WTC11 (cell line): ENCODE data around the gene PCDHGC5. TPM values are rescaled to one million over a fixed set of nuclear protein-coding genes. Genes with fewer than 3 reads are reported as not detected.

Experiments
- ATAC-seq: fragments of 200-7000 bp; cut with Tn5 transposase; 2 replicates; pipeline ENCODE4 v1.10.0; 2021; ENCODE audit warnings: mild to moderate bottlenecking, moderate library complexity
- CTCF ChIA-PET: fragments of 300-600 bp; sonication (Branson Sonifier 250); formaldehyde crosslinking; loops from one replicate; lab custom pipeline; 2021; ENCODE audit warnings: antibody characterized with exemption; lab: Charles Lee
- POLR2A ChIA-PET: fragments of 350-600 bp; sonication (Branson Sonifier 250); formaldehyde crosslinking; loops from one replicate; lab custom pipeline; 2021; ENCODE audit warnings: antibody characterized with exemption; lab: Charles Lee
- DNase-seq: peaks from one replicate; pipeline ENCODE4 v3.0.0; 2021; ENCODE audit warnings: low spot score
- H3K27ac Mint-ChIP-seq: 2 replicates; pipeline ENCODE4 v1.8.0; 2021; ENCODE audit warnings: mixed read lengths
- H3K27me3 Mint-ChIP-seq: 2 replicates; pipeline ENCODE4 v1.8.0; 2021; ENCODE audit warnings: low read depth, mild to moderate bottlenecking, moderate library complexity, mixed read lengths
- H3K36me3 Mint-ChIP-seq: 2 replicates; pipeline ENCODE4 v1.8.0; 2021; ENCODE audit warnings: mixed read lengths
- H3K4me1 Mint-ChIP-seq: 2 replicates; pipeline ENCODE4 v1.8.0; 2022; ENCODE audit warnings: mixed read lengths
- H3K4me3 Mint-ChIP-seq: 2 replicates; pipeline ENCODE4 v1.8.0; 2021; ENCODE audit warnings: mild to moderate bottlenecking, moderate library complexity, mixed read lengths
- H3K9me3 Mint-ChIP-seq: 2 replicates; pipeline ENCODE4 v1.8.0; 2021; ENCODE audit warnings: mixed read lengths
- FOXJ3 ChIP-seq: sonication (generic); formaldehyde crosslinking; IDR thresholded peaks from 2 replicates; pipeline ENCODE4 v1.9.0; 2021; ENCODE audit warnings: missing genetic modification reagents, mild to moderate bottlenecking, borderline replicate concordance
- GTF2I ChIP-seq: fragments of 250-450 bp; sonication (Bioruptor Pico); conservative IDR thresholded peaks from 2 replicates; pipeline ENCODE4 v1.4.0; 2021; ENCODE audit warnings: mild to moderate bottlenecking
- NFATC4 ChIP-seq: fragments of 250-450 bp; sonication (Bioruptor Pico); IDR thresholded peaks from 2 replicates; pipeline ENCODE4 v1.9.0; 2021; ENCODE audit warnings: mild to moderate bottlenecking
- NFYB ChIP-seq: sonication (generic); formaldehyde crosslinking; conservative IDR thresholded peaks from 2 replicates; pipeline ENCODE4 v1.8.0; 2022; ENCODE audit warnings: low read depth, missing genetic modification reagents
- NR1H2 ChIP-seq: sonication (generic); formaldehyde crosslinking; IDR thresholded peaks from 2 replicates; pipeline ENCODE4 v1.9.0; 2021; ENCODE audit warnings: mild to moderate bottlenecking, moderate library complexity, missing genetic modification reagents
- NR2C2 ChIP-seq: sonication (generic); formaldehyde crosslinking; IDR thresholded peaks from 2 replicates; pipeline ENCODE4 v1.8.0; 2022; ENCODE audit warnings: mild to moderate bottlenecking, missing genetic modification reagents
- PRRX2 ChIP-seq: fragments of 250-450 bp; sonication (Bioruptor Pico); IDR thresholded peaks from 2 replicates; pipeline ENCODE4 v1.8.0; 2021; ENCODE audit warnings: mild to moderate bottlenecking
- TEAD1 ChIP-seq: sonication (generic); formaldehyde crosslinking; IDR thresholded peaks from 2 replicates; pipeline ENCODE4 v1.8.0; 2022; ENCODE audit warnings: mild to moderate bottlenecking, missing genetic modification reagents
- ZNF317 ChIP-seq: sonication (generic); formaldehyde crosslinking; IDR thresholded peaks from 2 replicates; pipeline ENCODE4 v1.8.1; 2023; ENCODE audit warnings: low read depth, mild to moderate bottlenecking, moderate library complexity, missing genetic modification reagents, borderline replicate concordance
- ZNF671 ChIP-seq: fragments of 250-450 bp; sonication (Bioruptor Pico); IDR thresholded peaks from 2 replicates; pipeline ENCODE4 v1.8.0; 2021; ENCODE audit warnings: mild to moderate bottlenecking
- total RNA-seq: library from RNA; stranded (reverse); gene quantifications from 3 replicates; pipeline ENCODE4 v1.2.3, GENCODE V29; 2021
- TF ChIP-seq, protein P1 (sequence below): sonication (generic); formaldehyde crosslinking; IDR thresholded peaks from 2 replicates; pipeline ENCODE4 v1.8.0; 2022; ENCODE audit warnings: missing genetic modification reagents
- TF ChIP-seq, protein P2 (sequence below): sonication (generic); formaldehyde crosslinking; IDR thresholded peaks from 2 replicates; pipeline ENCODE4 v1.8.0; 2023; ENCODE audit warnings: missing genetic modification reagents
- TF ChIP-seq, protein P3 (sequence below): fragments of 250-450 bp; sonication (Bioruptor Pico); IDR thresholded peaks from 2 replicates; pipeline ENCODE4 v1.8.0; 2021; ENCODE audit warnings: mild to moderate bottlenecking
- TF ChIP-seq, protein P4 (sequence below): sonication (generic); formaldehyde crosslinking; IDR thresholded peaks from 2 replicates; pipeline ENCODE4 v1.8.0; 2023; ENCODE audit warnings: mild to moderate bottlenecking, missing genetic modification reagents
- TF ChIP-seq, protein P5 (sequence below): sonication (generic); formaldehyde crosslinking; IDR thresholded peaks from 2 replicates; pipeline ENCODE4 v1.8.1; 2023; ENCODE audit warnings: mild to moderate bottlenecking, missing genetic modification reagents

PCDHGC5 gene
- total RNA-seq, 1 experiment from 2014 or later, result 1.5 TPM

DNA sequence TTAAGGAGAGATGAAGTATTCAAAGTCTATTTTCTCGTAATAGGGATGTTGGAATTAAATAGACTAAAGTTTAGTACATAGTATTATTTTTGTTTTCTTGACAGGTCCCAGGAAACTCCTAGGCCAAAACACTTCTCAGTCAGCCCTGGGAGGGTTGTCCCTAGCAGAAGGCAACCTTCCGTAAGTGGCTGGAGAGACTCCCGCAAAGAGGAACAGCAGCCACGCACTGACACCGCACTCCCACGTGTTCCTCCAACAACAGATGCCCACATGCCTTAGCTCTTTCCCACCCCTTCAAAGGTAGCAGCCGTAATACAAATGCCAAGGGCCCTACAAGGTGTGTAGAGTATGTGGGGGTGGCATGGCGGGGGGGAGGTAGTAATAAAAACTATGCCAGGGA, 28.4 kb downstream of the PCDHGC5 start (continued):
- TF ChIP-seq, protein P1, sequence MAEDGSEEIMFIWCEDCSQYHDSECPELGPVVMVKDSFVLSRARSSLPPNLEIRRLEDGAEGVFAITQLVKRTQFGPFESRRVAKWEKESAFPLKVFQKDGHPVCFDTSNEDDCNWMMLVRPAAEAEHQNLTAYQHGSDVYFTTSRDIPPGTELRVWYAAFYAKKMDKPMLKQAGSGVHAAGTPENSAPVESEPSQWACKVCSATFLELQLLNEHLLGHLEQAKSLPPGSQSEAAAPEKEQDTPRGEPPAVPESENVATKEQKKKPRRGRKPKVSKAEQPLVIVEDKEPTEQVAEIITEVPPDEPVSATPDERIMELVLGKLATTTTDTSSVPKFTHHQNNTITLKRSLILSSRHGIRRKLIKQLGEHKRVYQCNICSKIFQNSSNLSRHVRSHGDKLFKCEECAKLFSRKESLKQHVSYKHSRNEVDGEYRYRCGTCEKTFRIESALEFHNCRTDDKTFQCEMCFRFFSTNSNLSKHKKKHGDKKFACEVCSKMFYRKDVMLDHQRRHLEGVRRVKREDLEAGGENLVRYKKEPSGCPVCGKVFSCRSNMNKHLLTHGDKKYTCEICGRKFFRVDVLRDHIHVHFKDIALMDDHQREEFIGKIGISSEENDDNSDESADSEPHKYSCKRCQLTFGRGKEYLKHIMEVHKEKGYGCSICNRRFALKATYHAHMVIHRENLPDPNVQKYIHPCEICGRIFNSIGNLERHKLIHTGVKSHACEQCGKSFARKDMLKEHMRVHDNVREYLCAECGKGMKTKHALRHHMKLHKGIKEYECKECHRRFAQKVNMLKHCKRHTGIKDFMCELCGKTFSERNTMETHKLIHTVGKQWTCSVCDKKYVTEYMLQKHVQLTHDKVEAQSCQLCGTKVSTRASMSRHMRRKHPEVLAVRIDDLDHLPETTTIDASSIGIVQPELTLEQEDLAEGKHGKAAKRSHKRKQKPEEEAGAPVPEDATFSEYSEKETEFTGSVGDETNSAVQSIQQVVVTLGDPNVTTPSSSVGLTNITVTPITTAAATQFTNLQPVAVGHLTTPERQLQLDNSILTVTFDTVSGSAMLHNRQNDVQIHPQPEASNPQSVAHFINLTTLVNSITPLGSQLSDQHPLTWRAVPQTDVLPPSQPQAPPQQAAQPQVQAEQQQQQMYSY (CRISPR knock-in tag), result no peak
- TF ChIP-seq TEAD1 (CRISPR knock-in tag) (no peak), PRRX2 (CRISPR knock-in tag) (no peak), FOXJ3 (no peak), NFATC4 (CRISPR knock-in tag) (no peak), ZNF671 (no peak), GTF2I (CRISPR knock-in tag) (no peak)
- TF ChIP-seq, protein P2, sequence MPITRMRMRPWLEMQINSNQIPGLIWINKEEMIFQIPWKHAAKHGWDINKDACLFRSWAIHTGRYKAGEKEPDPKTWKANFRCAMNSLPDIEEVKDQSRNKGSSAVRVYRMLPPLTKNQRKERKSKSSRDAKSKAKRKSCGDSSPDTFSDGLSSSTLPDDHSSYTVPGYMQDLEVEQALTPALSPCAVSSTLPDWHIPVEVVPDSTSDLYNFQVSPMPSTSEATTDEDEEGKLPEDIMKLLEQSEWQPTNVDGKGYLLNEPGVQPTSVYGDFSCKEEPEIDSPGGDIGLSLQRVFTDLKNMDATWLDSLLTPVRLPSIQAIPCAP (CRISPR knock-in tag), result no peak
- TF ChIP-seq, protein P3, sequence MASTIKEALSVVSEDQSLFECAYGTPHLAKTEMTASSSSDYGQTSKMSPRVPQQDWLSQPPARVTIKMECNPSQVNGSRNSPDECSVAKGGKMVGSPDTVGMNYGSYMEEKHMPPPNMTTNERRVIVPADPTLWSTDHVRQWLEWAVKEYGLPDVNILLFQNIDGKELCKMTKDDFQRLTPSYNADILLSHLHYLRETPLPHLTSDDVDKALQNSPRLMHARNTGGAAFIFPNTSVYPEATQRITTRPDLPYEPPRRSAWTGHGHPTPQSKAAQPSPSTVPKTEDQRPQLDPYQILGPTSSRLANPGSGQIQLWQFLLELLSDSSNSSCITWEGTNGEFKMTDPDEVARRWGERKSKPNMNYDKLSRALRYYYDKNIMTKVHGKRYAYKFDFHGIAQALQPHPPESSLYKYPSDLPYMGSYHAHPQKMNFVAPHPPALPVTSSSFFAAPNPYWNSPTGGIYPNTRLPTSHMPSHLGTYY (CRISPR knock-in tag), result no peak

DNA sequence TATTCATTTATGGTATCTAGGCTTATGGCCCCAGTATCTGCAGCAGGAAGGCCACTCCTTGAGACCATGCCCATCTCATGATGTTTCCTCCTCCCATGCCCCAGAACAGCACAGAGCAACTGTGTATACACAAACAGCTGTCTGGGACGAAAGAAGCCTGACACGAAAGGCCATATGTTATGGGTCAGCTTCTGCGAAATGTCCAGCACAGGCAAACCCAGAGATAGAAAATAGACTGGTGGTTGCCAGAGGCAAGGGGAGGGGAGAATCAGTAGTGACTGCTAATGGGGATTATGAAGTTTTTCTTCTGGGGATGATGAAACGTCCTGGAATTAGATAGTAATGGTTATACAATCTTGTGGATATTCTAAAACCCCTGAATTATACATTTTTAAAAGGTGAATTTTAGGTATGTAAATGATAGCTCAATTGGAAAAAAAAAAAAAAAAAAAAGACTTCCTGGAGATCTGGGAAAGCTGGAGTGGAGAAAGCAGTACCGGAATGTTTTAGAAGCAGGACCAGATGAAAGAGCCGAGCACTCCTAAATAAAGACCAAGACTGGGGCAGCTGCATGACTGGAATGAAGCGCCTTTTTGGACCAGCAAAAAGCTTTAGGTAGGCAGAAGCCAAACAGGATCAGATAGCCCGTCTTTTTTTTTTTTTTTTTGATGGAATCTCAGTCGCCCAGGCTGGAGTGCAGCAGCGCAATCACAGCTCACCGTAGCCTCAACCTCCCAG, 29.2 kb downstream of the PCDHGC5 start:
- POLR2A ChIA-PET, result interaction anchor here (0.7 kb wide), 1 partner anchor 162 kb away, joined by 3 read pairs; no protein-coding TSS in a partner anchor
- DNase-seq, result no peak
- Mint-ChIP-seq H3K27me3 (no peaks in the 10 kb centered on the region), H3K27ac (no peak overlapping the region; the same call in 1 of the 2 replicates), H3K36me3 (peaks cover 48% of the 10 kb centered on the region), H3K9me3 (no peaks in the 10 kb centered on the region), H3K4me1 (peaks cover 34% of the 10 kb centered on the region), H3K4me3 (no peak overlapping the region)
- TF ChIP-seq, protein P3 (CRISPR knock-in tag), result no peak
- TF ChIP-seq, protein P4, sequence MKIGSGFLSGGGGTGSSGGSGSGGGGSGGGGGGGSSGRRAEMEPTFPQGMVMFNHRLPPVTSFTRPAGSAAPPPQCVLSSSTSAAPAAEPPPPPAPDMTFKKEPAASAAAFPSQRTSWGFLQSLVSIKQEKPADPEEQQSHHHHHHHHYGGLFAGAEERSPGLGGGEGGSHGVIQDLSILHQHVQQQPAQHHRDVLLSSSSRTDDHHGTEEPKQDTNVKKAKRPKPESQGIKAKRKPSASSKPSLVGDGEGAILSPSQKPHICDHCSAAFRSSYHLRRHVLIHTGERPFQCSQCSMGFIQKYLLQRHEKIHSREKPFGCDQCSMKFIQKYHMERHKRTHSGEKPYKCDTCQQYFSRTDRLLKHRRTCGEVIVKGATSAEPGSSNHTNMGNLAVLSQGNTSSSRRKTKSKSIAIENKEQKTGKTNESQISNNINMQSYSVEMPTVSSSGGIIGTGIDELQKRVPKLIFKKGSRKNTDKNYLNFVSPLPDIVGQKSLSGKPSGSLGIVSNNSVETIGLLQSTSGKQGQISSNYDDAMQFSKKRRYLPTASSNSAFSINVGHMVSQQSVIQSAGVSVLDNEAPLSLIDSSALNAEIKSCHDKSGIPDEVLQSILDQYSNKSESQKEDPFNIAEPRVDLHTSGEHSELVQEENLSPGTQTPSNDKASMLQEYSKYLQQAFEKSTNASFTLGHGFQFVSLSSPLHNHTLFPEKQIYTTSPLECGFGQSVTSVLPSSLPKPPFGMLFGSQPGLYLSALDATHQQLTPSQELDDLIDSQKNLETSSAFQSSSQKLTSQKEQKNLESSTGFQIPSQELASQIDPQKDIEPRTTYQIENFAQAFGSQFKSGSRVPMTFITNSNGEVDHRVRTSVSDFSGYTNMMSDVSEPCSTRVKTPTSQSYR (CRISPR knock-in tag), result no peak
- CTCF ChIA-PET, result interaction anchor here (0.8 to 0.9 kb wide), 2 partner anchors 46 to 105 kb away, joined by 3 read pairs; partner anchors contain the start of gene PCDHGA10
- ATAC-seq, result no peak

DNA sequence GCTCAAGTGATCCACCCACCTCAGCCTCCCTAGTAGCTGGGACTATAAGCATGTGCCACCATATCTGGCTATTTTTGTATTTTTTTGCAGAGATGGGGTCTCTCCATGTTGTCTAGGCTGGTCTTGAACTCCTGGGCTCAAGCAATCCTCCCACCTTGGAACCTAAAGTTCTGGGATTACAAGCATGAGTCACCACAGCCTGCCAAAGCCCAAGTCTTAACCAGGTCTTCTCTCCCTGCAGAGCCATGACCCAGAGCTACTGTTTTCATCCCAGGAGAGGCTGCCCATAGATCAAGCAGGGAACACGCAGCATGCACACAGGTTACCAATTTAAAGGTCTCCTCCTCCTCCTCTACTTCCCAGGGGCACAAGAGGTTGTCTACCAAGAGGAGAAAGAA, 29.7 kb downstream of the PCDHGC5 start:
- H3K4me1 Mint-ChIP-seq, result peaks cover 34% of the 10 kb centered on the region
- TF ChIP-seq ZNF671, result no peak
- TF ChIP-seq NFYB (CRISPR knock-in tag), result no peak
- TF ChIP-seq NR2C2 (CRISPR knock-in tag), result no peak
- no peak for TF ChIP-seq NR1H2 (CRISPR knock-in tag)
- no peak for TF ChIP-seq ZNF317 (CRISPR knock-in tag)
- TF ChIP-seq, protein P5, sequence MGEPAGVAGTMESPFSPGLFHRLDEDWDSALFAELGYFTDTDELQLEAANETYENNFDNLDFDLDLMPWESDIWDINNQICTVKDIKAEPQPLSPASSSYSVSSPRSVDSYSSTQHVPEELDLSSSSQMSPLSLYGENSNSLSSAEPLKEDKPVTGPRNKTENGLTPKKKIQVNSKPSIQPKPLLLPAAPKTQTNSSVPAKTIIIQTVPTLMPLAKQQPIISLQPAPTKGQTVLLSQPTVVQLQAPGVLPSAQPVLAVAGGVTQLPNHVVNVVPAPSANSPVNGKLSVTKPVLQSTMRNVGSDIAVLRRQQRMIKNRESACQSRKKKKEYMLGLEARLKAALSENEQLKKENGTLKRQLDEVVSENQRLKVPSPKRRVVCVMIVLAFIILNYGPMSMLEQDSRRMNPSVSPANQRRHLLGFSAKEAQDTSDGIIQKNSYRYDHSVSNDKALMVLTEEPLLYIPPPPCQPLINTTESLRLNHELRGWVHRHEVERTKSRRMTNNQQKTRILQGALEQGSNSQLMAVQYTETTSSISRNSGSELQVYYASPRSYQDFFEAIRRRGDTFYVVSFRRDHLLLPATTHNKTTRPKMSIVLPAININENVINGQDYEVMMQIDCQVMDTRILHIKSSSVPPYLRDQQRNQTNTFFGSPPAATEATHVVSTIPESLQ (CRISPR knock-in tag), result no peak
- H3K4me3 Mint-ChIP-seq, result no peak overlapping the region
- ChIA-PET CTCF (interaction anchor here (0.8 to 0.9 kb wide), 2 partner anchors 45 to 105 kb away, joined by 3 read pairs; partner anchors contain the start of gene PCDHGA10), POLR2A (interaction anchor here (0.7 kb wide), 1 partner anchor 162 kb away, joined by 3 read pairs; no protein-coding TSS in a partner anchor)
- H3K27me3 Mint-ChIP-seq, result no peaks in the 10 kb centered on the region
- H3K9me3 Mint-ChIP-seq, result no peaks in the 10 kb centered on the region
- H3K27ac Mint-ChIP-seq, result no peak overlapping the region
- DNase-seq (no peak), ATAC-seq (no peak)
- H3K36me3 Mint-ChIP-seq, result peaks cover 48% of the 10 kb centered on the region
